GM19463 (cell line): ENCODE results near the gene CMA1.
"Not testable (repeated sequence)": the region's sequence is repeated elsewhere in the genome, so short reads cannot be mapped to it uniquely, and the experiment has no call there.

ENCODE experiments used
- ATAC-seq: cut with Tn5 transposase; IDR thresholded peaks from one replicate; pipeline ENCODE4 v1.9.1; 2021; ENCODE audit warnings: mild to moderate bottlenecking, moderate library complexity; ENCODE audit not compliant: unreplicated experiment

The CMA1 gene

GRCh38 chr14:24508155-24508840 is at the start of gene CMA1:
TSS of gene CMA1 (minus strand) at chr14:24508265. CDS start at chr14:24508235, 30 bp downstream.
- ATAC-seq, result no peak

- no peak for ATAC-seq
These were observed 48.7 kb upstream of the CMA1 start for GRCh38 chr14:24556756-24557155.

DNA sequence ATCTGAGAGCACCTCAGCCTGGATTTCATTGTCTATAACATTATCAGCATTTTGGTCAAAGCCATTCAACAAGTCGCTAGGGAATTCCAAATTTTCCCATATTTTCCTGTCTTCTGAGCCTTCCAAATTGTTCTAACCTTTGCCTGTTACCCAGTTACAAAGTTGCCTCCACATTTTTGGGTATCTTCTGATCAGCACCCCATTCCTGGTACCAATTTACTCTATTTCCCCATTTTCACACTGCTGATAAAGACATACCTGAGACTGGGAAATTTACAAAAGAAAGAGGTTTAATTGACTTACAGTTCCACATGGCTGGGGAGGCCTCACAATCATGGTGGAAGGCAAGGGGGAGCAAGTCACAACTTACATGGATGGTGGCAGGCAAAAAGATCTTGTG is 41.0 kb upstream of the CMA1 start:
- not testable (repeated sequence) for ATAC-seq

DNA sequence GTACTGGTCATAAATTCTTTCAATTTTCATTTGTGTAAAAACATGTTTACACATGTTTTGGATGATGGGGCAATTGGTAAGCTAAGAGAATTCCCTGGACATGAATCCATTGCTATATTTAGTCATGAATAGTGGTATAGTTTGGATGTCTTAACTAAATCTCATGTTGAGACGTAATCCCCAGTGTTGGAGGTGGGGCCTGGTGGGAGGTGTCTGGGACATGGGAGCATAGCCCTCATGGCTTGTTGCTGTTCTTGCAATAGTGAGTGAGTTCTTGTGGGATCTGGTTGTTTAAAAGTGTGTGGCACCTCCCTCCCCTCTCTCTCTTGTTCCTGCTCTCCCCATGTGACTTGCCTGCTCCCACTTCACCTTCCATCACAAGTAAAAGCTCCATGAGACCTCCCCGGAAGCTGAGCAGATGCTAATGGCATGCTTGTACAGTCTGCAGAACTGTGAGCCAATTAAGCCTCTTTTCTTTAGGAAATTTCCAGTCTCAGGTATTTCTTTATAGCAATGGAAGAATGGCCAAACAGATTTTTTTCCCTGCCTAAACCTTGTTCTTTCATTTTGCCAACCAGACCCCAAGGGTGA is 34.4 kb upstream of the CMA1 start:
- ATAC-seq, result no peak

- ATAC-seq, result no peak
These were observed 27.7 kb upstream of the CMA1 start for GRCh38 chr14:24535737-24536136.

DNA sequence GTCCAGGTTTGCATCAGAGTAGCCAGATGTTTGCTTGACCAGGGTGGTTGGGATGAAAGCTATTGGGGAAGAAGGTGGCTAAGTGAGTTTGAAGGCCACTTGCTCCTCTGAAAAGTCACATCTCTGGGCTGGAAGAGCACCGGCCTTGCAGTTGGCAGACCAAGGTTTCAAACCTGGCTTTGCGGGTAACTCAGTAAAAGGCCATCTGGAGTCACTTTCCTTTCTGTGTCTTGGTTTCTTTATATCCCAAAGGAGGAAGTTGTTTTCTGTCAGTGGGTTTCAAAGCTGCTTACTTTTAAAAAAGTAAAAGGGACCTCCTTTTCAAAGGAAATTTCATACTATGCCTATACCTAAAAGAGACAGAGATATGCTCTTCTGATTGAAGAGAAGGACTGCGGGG is 26.2 kb upstream of the CMA1 start:
- no peak for ATAC-seq

DNA sequence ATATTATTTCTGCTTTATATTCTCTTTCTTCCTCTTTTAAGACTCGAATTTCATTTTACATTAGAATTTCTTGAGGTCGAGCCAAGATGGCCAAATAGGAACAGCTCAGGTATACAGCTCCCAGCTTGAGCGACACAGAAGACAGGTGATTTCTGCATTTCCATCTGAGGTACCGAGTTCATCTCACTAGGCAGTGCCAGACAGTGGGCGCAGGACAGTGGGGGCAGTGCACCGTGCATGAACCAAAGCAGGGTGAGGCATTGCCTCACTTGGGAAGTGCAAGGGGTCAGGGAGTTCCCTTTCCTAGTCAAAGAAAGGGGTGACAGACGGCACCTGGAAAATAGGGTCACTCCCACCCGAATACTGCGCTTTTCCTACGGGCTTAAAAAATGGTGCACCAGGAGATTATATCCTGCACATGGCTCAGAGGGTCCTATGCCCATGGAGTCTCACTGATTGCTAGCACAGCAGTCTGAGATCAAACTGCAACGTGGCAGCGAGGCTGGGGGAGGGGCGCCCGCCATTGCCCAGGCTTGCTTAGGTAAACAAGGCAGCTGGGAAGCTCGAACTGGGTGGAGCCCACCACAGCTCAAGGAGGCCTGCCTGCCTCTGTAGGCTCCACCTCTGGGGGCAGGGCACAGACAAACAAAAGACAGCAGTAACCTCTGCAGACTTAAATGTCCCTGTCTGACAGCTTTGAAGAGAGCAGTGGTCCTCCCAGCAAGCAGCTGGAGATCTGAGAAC is 18.0 kb upstream of the CMA1 start:
- ATAC-seq, result not testable (repeated sequence)

DNA sequence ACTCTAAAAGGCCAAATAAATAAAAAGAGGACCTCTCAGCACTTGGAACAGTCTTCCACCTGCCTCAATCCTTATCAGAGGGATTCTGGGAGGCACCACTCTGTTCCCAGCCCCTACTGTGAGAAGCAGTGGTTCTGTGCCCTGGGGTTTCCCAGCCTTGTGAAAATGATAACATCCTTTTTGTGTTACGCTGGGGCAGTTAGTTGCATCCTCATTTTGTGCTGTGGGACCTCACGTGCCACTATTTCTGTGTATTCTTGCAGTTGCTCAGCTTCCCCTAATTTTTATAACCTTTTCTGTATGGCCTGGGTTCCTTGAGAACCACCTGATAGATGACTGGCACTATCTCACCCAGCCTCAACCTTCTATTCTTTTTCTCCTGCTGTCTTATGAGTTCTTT is 10.8 kb upstream of the CMA1 start:
- no peak for ATAC-seq

DNA sequence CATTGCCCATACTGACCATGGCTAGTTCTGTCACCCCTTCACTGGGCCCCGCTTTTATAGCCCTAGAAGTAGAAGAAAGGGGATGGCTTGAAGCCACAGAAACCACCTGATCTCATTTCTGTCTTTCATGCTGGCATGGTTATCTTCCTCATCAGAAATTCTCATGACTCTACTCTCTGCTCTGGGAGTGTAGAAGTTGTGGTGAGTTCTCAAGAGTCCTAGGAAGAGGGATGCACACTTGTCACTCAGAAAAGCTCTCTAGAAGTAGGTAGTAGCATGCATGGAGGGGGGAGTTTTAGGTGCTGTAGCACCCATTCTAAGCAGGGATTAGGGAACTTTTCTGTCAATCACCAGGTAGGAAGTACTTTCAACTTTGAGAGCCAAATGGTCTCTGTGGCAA is 6.1 kb upstream of the CMA1 start:
- no peak for ATAC-seq

- no peak for ATAC-seq
These were observed 4.9 kb upstream of the CMA1 start for GRCh38 chr14:24513009-24513408.

- no peak for ATAC-seq
These were observed 1.6 kb downstream of the CMA1 start for GRCh38 chr14:24506443-24506842.

DNA sequence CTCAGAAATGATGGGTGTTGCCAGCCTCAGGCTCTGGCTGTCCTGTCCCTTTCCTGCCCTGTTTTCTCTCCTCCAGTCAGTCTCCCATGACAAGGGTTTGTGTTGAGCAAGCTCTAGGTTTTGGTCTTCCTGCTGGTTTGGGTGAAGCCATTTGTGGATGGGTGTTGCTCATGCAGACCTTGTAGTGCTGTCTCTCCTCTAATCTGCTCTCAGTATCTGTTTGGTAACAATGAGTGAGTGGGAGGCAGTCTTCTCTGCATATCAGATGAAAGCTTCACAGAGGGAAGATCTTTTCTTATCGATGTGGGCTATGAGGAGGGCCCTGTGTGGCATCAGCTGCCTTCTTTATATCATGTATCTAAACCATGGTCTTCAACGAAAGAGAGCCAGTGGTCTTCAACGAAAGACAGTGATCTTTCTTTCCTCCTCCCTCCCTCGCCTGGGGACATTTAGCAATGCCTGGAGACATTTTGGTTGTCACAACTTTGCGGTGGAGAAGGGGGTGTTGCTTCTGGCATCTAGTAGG is 3.6 kb downstream of the CMA1 start:
- ATAC-seq, result no peak

DNA sequence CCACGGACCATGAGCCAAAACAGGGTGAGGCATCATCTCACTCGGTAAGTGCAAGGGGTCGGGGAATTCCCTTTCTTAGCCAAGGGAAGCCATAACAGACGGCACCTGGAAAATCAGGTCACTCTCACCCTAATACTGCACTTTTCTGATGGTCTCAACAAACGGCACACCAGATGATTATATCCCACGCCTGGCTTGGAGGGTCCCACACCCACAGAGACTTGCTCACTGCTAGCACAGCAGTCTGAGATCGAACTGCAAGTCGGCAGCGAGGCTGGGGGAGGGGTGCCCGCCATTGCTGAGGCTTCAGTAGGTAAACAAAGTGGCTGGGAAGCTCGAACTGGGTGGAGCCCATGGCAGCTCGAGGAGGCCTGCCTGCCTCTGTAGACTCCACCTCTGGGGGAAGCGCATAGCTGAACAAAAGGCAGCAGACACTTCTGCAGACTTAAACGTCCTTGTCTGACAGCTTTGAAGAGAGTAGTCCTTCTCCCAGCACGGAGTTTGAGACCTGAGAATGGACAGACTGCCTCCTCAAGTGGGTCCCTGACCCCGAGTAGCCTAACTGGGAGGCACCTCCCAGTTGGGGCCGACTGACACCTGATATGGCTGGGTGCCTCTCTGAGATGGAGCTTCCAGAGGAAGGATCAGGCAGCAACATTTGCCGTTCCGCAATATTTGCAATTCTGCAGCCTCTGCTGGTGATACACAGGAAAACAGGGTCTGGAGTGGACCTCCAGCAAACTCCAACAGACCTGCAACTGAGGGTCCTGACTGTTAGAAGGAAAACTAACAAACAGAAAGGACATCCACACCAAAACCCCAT is 16.3 kb downstream of the CMA1 start:
- not testable (repeated sequence) for ATAC-seq

- ATAC-seq, result no peak
These were observed 24.3 kb downstream of the CMA1 start for GRCh38 chr14:24483604-24484252.

GRCh38 chr14:24482699-24483303 is 25.3 kb downstream of the CMA1 start:
- not testable (repeated sequence) for ATAC-seq

DNA sequence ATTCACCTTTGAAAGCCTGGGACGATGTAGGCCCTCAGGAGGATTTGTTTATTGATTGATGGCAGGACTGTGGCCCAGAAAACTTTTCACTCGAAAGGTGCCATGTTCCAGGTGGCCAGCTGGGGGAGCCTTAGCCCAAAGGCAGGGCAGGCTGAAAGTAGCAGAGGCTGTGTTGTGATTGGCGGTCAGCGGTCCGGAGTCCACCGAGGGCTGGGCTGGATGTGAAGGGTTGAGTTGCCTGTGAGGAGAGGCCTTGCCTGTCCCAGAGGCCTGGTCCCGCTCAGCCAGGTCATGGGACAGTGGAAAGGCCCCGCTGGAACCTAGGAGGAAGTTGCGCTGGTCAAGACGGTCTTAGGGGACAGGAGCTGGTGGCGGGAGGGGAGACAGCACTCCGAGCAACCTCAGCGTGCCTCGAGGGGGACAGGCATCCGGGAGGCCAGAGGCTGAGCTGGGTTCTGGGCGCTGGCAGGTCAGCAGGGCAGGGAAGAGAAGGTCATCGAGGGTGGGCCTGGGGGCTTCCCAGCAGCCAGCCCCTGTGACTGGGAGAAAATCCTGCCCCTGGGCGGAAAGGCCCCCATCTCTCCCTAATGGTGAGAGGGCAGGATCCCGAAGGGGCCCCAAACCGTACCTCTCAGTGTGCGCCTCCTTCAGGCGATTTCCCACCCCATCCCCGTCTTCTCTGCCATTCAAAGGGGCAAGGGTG is 26.3 kb downstream of the CMA1 start:
- peak; percentile 90 for ATAC-seq

DNA sequence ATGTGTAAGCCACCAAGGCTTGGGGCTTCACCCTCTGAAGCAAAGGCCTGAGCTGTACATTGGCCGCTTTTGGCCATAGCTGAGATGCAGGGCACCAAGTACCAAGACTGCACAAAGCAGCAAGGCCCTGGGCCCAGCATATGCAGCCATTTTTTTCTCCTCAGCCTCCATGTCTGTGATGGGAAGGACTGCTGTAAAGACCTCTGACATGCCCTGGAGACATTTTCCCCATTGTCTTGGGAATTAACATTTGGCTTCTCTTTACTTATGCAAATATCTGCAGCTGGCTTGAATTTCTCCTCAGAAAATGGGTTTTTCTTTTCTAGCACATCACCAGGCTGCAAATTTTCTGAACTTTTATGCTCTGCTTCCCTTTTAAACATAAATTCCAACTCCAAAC is 28.1 kb downstream of the CMA1 start:
- ATAC-seq, result not testable (repeated sequence)

DNA sequence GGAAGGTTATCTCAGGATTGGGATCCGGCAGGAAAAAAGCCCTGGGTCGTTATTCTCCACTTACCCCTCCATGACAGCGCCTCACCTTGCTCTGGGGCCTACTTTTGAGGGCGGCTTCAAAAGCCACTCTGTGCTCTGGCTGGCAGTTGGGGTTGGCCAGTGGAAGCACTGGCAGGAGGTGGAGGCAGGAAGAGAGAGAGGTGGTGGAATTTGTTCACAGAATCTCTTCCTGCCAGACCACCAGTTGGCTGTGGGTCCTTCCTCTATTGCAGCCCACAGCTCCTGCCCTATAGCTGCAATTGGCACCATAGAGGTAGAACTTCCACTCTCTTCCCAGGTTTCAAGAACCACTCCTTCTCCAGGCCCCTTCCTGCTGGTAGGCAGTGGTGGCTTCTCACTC is 32.8 kb downstream of the CMA1 start:
- no peak for ATAC-seq

DNA sequence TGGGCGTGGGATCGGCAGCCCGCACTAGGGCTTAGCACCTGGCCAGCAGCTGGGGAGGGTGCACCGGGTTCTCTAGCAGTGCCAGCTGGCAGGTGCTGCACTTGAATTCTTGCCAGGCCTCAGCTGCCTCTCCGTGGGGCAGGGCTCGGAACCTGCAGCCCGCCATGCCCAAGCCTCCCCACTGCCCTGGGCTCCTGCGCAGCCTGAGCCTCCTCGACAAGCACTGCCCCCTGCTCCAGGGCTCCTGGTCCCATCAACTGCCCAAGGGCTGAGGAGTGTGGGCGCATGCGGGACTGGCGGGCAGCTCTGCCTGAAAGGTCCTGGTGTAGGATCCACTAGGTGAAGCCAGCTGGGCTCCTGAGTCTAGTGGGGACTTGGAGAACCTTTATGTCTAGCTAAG is 34.9 kb downstream of the CMA1 start:
- ATAC-seq, result no peak
